Hindlimb muscle (tissue), 1 donor: ENCODE data around the gene CDT1. TPM values are rescaled to one million over a fixed set of nuclear protein-coding genes. Genes with fewer than 3 reads are reported as not detected.

Experiments
- DNase-seq: peaks from one replicate; pipeline ENCODE4 v3.0.0-alpha.2; 2013
- polyA plus RNA-seq: library from polyadenylated mRNA; unstranded; fragments of 120-200 nt; gene quantifications from one replicate; pipeline ENCODE4 v1.2.1, GENCODE V29; 2013; ENCODE audit not compliant: insufficient read length

Gene CDT1
- polyA plus RNA-seq, 1 donor, result 8.5 TPM

- DNase-seq, result no peak
These were observed 36.4 kb downstream of the CDT1 start for GRCh38 chr16:88839745-88840599.

GRCh38 chr16:88840600-88841215 lies 37.1 kb downstream of the CDT1 start:
- no peak for DNase-seq

- DNase-seq, result no peak
These were observed 38.1 kb downstream of the CDT1 start for GRCh38 chr16:88841521-88842307.

- DNase-seq, result no peak
These were observed 38.7 kb downstream of the CDT1 start for GRCh38 chr16:88842308-88842756.

GRCh38 chr16:88842806-88843205 lies 39.2 kb downstream of the CDT1 start:
- no peak for DNase-seq

- DNase-seq, result no peak
These were observed 39.7 kb downstream of the CDT1 start for GRCh38 chr16:88843256-88843655.

- DNase-seq, result no peak
These were observed 40.9 kb downstream of the CDT1 start for GRCh38 chr16:88844419-88845036.

GRCh38 chr16:88846088-88846487 lies 42.5 kb downstream of the CDT1 start:
- DNase-seq, result no peak

- no peak for DNase-seq
These were observed 44.1 kb downstream of the CDT1 start for GRCh38 chr16:88847654-88848053.

GRCh38 chr16:88848557-88848956 lies 45.0 kb downstream of the CDT1 start:
- DNase-seq, result no peak

GRCh38 chr16:88850531-88851199 lies 47.1 kb downstream of the CDT1 start:
- DNase-seq, result no peak

GRCh38 chr16:88851616-88852015 lies 48.0 kb downstream of the CDT1 start:
- no peak for DNase-seq

- DNase-seq, result no peak
These were observed 49.8 kb downstream of the CDT1 start for GRCh38 chr16:88853325-88853941.

- DNase-seq, result no peak
These were observed 50.9 kb downstream of the CDT1 start for GRCh38 chr16:88854306-88855111.

GRCh38 chr16:88855176-88855575 lies 51.6 kb downstream of the CDT1 start:
- no peak for DNase-seq

- no peak for DNase-seq
These were observed 52.1 kb downstream of the CDT1 start for GRCh38 chr16:88855736-88856121.

GRCh38 chr16:88856122-88856827 lies 52.7 kb downstream of the CDT1 start:
- no peak for DNase-seq

GRCh38 chr16:88856828-88857727 lies 53.5 kb downstream of the CDT1 start, which contains the start of the genes GALNS and TRAPPC2L:
Gene GALNS, minus strand, starts transcription at chr16:88856947. Its CDS starts 70 bp downstream, at chr16:88856877.
Gene TRAPPC2L, plus strand, starts transcription at chr16:88857127. Its CDS starts 24 bp downstream, at chr16:88857151.
- peak; percentile 96 for DNase-seq
